Calu3 (cell line): Measurements from ENCODE around the gene LCMT2. TPM values are rescaled to one million over a fixed set of nuclear protein-coding genes. Genes with fewer than 3 reads are reported as not detected.
"Not testable (repeated sequence)": the region's sequence is repeated elsewhere in the genome, so short reads cannot be mapped to it uniquely, and the experiment has no call there.

Experiments used
- BruUV-seq: library from RNA; stranded (reverse); fragments of 400-500 nt; replicated peaks from 2 replicates; lab custom pipeline; 2021; lab: Mats Ljungman, UMichigan
- CTCF ChIA-PET: fragments of 300-600 bp; sonication (Branson Sonifier 250); formaldehyde crosslinking; loops from one replicate; lab custom pipeline; 2022; ENCODE audit warnings: antibody characterized with exemption; lab: Charles Lee
- DNase-seq: peaks from one replicate; pipeline ENCODE4 v3.0.0; 2022
- H3K27ac Mint-ChIP-seq: one replicate; pipeline ENCODE4 v1.8.0; 2022; ENCODE audit warnings: mixed read lengths; ENCODE audit not compliant: unreplicated experiment
- H3K27me3 Mint-ChIP-seq: one replicate; pipeline ENCODE4 v1.8.0; 2022; ENCODE audit warnings: mixed read lengths; ENCODE audit not compliant: unreplicated experiment
- H3K36me3 Mint-ChIP-seq: one replicate; pipeline ENCODE4 v1.8.0; 2022; ENCODE audit warnings: mild to moderate bottlenecking, moderate library complexity, mixed read lengths; ENCODE audit not compliant: insufficient read depth, unreplicated experiment
- H3K4me1 Mint-ChIP-seq: one replicate; pipeline ENCODE4 v1.8.0; 2022; ENCODE audit warnings: mild to moderate bottlenecking, low read depth, mixed read lengths; ENCODE audit not compliant: unreplicated experiment
- H3K4me3 Mint-ChIP-seq: one replicate; pipeline ENCODE4 v1.8.0; 2022; ENCODE audit warnings: mild to moderate bottlenecking, low read depth, moderate library complexity, mixed read lengths; ENCODE audit not compliant: unreplicated experiment
- H3K9me3 Mint-ChIP-seq: one replicate; pipeline ENCODE4 v1.8.0; 2022; ENCODE audit warnings: low read depth, mixed read lengths; ENCODE audit not compliant: unreplicated experiment
- intact Hi-C: fragments of 100-400 bp; cut with micrococcal nuclease; formaldehyde crosslinking; loops from one replicate; pipeline ENCODE4 v1.10.0; 2022; ENCODE audit not compliant: unreplicated experiment
- total RNA-seq: library from RNA; stranded (reverse); gene quantifications from 2 replicates; pipeline ENCODE4 v1.2.3, GENCODE V29; 2022
- TF ChIP-seq, protein P1 (sequence below): fragments of 200-600 bp; IDR thresholded peaks from one replicate; pipeline ENCODE4 v1.8.0; 2022; ENCODE audit warnings: antibody characterized with exemption; ENCODE audit not compliant: unreplicated experiment

Gene LCMT2
- total RNA-seq, 1 experiment from 2014 or later, result 5.1 TPM

GRCh38 chr15:43293432-43293831, 36.9 kb downstream of the LCMT2 start:
- H3K36me3 Mint-ChIP-seq, result no peaks in the 10 kb centered on the region
- H3K4me1 Mint-ChIP-seq, result no peaks in the 10 kb centered on the region
- H3K4me3 Mint-ChIP-seq, result no peak overlapping the region
- CTCF ChIA-PET, result interaction anchor here (1.0 kb wide), 1 partner anchor 15 kb away, joined by 3 read pairs; no protein-coding TSS in a partner anchor
- no TSS peak for BruUV-seq
- intact Hi-C loops, result no loop called here
- DNase-seq, result no peak
- TF ChIP-seq, protein P1, sequence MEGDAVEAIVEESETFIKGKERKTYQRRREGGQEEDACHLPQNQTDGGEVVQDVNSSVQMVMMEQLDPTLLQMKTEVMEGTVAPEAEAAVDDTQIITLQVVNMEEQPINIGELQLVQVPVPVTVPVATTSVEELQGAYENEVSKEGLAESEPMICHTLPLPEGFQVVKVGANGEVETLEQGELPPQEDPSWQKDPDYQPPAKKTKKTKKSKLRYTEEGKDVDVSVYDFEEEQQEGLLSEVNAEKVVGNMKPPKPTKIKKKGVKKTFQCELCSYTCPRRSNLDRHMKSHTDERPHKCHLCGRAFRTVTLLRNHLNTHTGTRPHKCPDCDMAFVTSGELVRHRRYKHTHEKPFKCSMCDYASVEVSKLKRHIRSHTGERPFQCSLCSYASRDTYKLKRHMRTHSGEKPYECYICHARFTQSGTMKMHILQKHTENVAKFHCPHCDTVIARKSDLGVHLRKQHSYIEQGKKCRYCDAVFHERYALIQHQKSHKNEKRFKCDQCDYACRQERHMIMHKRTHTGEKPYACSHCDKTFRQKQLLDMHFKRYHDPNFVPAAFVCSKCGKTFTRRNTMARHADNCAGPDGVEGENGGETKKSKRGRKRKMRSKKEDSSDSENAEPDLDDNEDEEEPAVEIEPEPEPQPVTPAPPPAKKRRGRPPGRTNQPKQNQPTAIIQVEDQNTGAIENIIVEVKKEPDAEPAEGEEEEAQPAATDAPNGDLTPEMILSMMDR, result no peak
- H3K9me3 Mint-ChIP-seq, result no peaks in the 10 kb centered on the region
- peaks cover 51% of the 10 kb centered on the region for H3K27me3 Mint-ChIP-seq
- H3K27ac Mint-ChIP-seq, result no peak overlapping the region

- Mint-ChIP-seq H3K27ac (no peak overlapping the region), H3K27me3 (peaks cover 53% of the 10 kb centered on the region), H3K9me3 (no peaks in the 10 kb centered on the region), H3K4me1 (no peaks in the 10 kb centered on the region), H3K4me3 (no peak overlapping the region), H3K36me3 (no peaks in the 10 kb centered on the region)
- CTCF ChIA-PET, result interaction anchor here (1.0 kb wide), 1 partner anchor 15 kb away, joined by 3 read pairs; no protein-coding TSS in a partner anchor
- TF ChIP-seq, protein P1, result no peak
- BruUV-seq, result no TSS peak
- intact Hi-C loops, result no loop called here
- no peak for DNase-seq
Observed at GRCh38 chr15:43292375-43293078, 37.8 kb downstream of the LCMT2 start.

- intact Hi-C loops, result loop anchor here (5.0 kb wide), 1 partner anchor 102 kb away; the partner anchor contains the start of gene CCNDBP1
- not testable (repeated sequence) for H3K27ac Mint-ChIP-seq
- H3K27me3 Mint-ChIP-seq, result peaks cover 53% of the 10 kb centered on the region
Observed at GRCh38 chr15:43289656-43290055, 40.7 kb downstream of the LCMT2 start.

DNA sequence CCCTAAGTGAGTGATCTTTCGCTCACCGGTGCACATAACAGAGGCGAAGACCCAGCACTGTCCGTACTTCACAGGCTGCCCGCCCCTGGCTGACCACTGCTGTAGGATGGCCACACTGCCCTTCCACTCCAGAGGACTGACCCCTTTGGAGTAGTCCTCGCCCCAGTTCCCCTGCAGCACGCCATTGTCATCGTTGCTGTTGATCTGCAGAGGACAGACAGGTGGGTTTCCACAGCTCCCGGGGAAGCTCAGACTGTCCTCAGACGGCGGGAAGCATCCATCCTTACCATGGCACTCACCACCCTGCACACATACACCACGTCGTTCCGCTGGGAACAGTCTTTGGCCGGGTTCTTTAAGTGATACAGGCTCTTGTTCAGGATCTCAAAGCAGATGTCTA, 43.1 kb downstream of the LCMT2 start:
- H3K4me3 Mint-ChIP-seq, result no peak overlapping the region
- TF ChIP-seq, protein P1, result no peak
- intact Hi-C loops, result loop anchor here (5.0 kb wide), 1 partner anchor 100 kb away; the partner anchor contains the start of gene CCNDBP1
- no peak for DNase-seq
- H3K36me3 Mint-ChIP-seq, result no peaks in the 10 kb centered on the region
- no TSS peak for BruUV-seq
- peaks cover 51% of the 10 kb centered on the region for H3K27me3 Mint-ChIP-seq
- no peak overlapping the region for H3K27ac Mint-ChIP-seq
- H3K9me3 Mint-ChIP-seq, result no peaks in the 10 kb centered on the region
- no peaks in the 10 kb centered on the region for H3K4me1 Mint-ChIP-seq
- CTCF ChIA-PET, result no interaction called here

More at GRCh38 chr15:43289656-43290055, 40.7 kb downstream of the LCMT2 start:
- H3K4me1 Mint-ChIP-seq, BruUV-seq, DNase-seq, H3K36me3 Mint-ChIP-seq, H3K4me3 Mint-ChIP-seq, H3K9me3 Mint-ChIP-seq, CTCF ChIA-PET: not testable (repeated sequence)
